ENCODE data around the gene TSTD2. TPM values are rescaled to one million over a fixed set of nuclear protein-coding genes. Genes with fewer than 3 reads are reported as not detected.

Gene TSTD2
- total RNA-seq, 2 experiments from 2014 or later, result 23.8 to 26.0 TPM

DNA sequence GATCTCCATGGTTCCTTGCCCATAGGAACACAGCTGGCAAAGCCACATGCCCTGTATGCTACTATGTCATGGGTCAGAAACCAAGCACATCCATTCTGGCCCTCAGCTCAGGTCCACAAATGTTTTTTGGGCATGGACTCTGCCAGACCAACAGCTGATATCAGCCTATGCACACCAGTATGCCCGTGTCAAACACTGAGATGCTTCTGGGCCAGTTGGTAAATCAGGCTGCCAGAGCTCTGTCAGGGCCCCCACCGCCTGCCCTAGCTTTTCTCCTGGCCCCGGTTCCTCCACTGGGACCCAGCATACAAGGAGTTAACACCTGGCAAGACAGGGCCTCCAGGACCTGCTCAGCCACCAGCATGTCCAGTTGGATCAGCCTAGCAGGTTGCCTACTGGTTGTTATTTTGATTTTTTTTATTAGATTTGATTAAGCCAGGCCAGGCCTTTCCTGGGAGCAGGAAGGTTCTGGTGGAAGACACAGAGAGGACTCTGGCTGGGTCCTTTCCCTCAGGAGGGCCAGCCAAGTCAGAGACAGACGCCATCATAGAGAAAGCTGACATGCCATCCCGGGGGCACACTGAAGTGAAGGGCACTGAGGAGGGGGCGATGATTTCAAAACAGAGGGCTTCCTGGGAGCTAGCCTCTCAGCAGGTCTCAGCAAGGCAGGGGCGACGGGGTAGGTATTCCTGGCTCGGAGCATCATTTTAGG, 65.8 kb downstream of the TSTD2 start:
- Mint-ChIP-seq H3K4me1 (ENCODE audit: low read depth) (no peaks in the 10 kb centered on the region), H3K27ac (no peak overlapping the region), H3K27me3 (peaks cover 5% of the 10 kb centered on the region), H3K4me3 (no peak overlapping the region), H3K36me3 (ENCODE audit: low read depth) (no peaks in the 10 kb centered on the region), H3K9me3 (no peaks in the 10 kb centered on the region)
- Histone ChIP-seq H3K27ac (ENCODE audit: low read depth in 1 of 2, low read length in 2 of 2) (no peak overlapping the region), H3K9me3 (ENCODE audit: control insufficient read depth in 1 of 2, insufficient read depth in 1 of 2, low read length in 2 of 2) (no peaks in the 10 kb centered on the region), H3K4me1 (ENCODE audit: insufficient read depth, low read length) (no peaks in the 10 kb centered on the region), H3K27me3 (ENCODE audit: control insufficient read depth in 1 of 2, insufficient read depth in 2 of 2, low read length in 2 of 2) (no peaks in the 10 kb centered on the region), H3K36me3 (ENCODE audit: insufficient read depth, low read length) (no peaks in the 10 kb centered on the region), H3K4me3 (ENCODE audit: low read length) (no peak overlapping the region)
- ChIA-PET POLR2A (interaction anchor here (1.1 kb wide), 1 partner anchor 26 kb away, joined by 3 read pairs; no protein-coding TSS in a partner anchor), CTCF (no interaction called here)
- DNase-seq (no peak), ATAC-seq (ENCODE audit: poor library complexity) (no peak)
- intact Hi-C loops (cut with DNase I, micrococcal nuclease), result no loop called here
- TF ChIP-seq, protein P1, sequence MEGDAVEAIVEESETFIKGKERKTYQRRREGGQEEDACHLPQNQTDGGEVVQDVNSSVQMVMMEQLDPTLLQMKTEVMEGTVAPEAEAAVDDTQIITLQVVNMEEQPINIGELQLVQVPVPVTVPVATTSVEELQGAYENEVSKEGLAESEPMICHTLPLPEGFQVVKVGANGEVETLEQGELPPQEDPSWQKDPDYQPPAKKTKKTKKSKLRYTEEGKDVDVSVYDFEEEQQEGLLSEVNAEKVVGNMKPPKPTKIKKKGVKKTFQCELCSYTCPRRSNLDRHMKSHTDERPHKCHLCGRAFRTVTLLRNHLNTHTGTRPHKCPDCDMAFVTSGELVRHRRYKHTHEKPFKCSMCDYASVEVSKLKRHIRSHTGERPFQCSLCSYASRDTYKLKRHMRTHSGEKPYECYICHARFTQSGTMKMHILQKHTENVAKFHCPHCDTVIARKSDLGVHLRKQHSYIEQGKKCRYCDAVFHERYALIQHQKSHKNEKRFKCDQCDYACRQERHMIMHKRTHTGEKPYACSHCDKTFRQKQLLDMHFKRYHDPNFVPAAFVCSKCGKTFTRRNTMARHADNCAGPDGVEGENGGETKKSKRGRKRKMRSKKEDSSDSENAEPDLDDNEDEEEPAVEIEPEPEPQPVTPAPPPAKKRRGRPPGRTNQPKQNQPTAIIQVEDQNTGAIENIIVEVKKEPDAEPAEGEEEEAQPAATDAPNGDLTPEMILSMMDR (IDR thresholded peaks at IDR 0.05), result no peak

DNA sequence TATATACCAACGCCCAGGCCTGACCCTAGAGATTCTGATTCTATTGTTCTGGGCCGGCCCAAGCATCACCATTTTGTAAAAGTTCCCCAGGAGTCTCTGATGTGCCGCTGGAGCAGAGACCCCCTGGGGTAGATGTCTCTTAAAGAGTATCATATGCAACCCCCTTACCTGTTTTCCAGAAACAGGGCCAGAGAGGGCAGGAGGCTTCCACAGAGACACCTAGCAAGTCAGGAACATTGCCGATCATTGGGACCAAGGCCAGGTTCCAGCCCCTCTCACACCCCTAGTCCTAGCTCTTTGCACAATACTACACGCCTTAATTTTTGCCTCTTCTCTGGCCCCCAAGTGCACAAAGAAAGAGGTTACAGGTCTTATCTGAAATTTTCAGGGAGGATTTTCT, 67.9 kb downstream of the TSTD2 start:
- H3K4me1 Mint-ChIP-seq (ENCODE audit: low read depth), result no peaks in the 10 kb centered on the region
- ChIA-PET CTCF (no interaction called here), POLR2A (no interaction called here)
- Histone ChIP-seq H3K27me3 (ENCODE audit: control insufficient read depth in 1 of 2, insufficient read depth in 2 of 2, low read length in 2 of 2) (no peaks in the 10 kb centered on the region), H3K4me1 (ENCODE audit: insufficient read depth, low read length) (no peaks in the 10 kb centered on the region), H3K36me3 (ENCODE audit: insufficient read depth, low read length) (no peaks in the 10 kb centered on the region), H3K4me3 (ENCODE audit: low read length) (no peak overlapping the region), H3K27ac (ENCODE audit: low read depth in 1 of 2, low read length in 2 of 2) (no peak overlapping the region), H3K9me3 (ENCODE audit: control insufficient read depth in 1 of 2, insufficient read depth in 1 of 2, low read length in 2 of 2) (no peaks in the 10 kb centered on the region)
- no peak for DNase-seq
- TF ChIP-seq, protein P1 (IDR thresholded peaks at IDR 0.05), result no peak
- no peaks in the 10 kb centered on the region for H3K36me3 Mint-ChIP-seq (ENCODE audit: low read depth)
- no peaks in the 10 kb centered on the region for H3K9me3 Mint-ChIP-seq
- H3K27ac Mint-ChIP-seq, result no peak overlapping the region
- H3K27me3 Mint-ChIP-seq, result peaks cover 8% of the 10 kb centered on the region
- no peak overlapping the region for H3K4me3 Mint-ChIP-seq
- no peak for ATAC-seq (ENCODE audit: poor library complexity)
- intact Hi-C loops (cut with DNase I, micrococcal nuclease), result no loop called here

DNA sequence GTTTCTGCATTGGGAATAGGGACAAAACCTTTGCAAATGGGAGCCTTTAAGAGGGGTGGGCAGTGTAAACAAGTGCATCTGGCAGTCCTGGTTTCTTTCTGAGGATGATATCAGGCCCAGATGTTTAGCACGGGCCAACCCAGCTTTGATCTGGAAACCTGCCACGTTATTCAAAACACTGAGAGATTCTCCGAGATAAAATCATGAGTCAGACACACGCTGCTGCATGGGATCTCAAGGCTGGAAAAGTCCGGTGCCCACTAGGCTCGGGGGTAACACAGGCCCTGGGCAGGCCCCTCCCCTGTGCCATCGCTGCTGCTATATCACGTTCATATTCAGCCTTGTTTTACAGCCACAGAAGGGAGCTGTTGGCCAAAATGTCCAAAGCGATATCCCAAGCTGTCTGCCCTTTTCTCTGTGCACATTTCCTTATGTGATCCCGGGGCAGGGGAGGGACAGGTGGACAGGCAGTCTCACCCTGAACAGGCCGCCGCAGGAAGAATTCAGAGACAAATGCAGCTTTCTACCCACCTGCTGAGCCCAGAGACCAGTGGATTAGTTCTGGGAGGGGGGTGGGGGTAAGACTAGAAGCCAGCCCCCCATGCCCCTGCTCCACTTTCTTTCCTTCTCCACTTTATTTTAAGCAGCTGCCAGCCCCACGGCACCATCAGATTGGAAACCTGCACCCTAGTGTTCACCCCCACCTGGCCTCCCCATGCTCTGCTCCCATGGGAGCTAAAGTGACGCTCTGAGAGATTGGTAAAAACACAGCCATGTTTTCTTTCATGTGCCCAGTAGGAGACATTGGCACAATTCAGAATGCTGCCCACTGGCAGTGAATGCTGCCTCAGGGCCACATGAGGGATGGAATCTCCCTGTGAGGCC, 68.6 kb downstream of the TSTD2 start:
- intact Hi-C loops (cut with DNase I, micrococcal nuclease), result no loop called here
- POLR2A ChIA-PET, result no interaction called here
- no peaks in the 10 kb centered on the region for H3K27me3 ChIP-seq (ENCODE audit: control insufficient read depth in 1 of 2, insufficient read depth in 2 of 2, low read length in 2 of 2)
- no peaks in the 10 kb centered on the region for H3K36me3 ChIP-seq (ENCODE audit: insufficient read depth, low read length)
- peaks cover 12% of the 10 kb centered on the region for H3K27me3 Mint-ChIP-seq
- H3K4me1 ChIP-seq (ENCODE audit: insufficient read depth, low read length), result no peaks in the 10 kb centered on the region
- H3K9me3 Mint-ChIP-seq, result no peaks in the 10 kb centered on the region
- CTCF ChIA-PET, result no interaction called here
- H3K9me3 ChIP-seq (ENCODE audit: control insufficient read depth in 1 of 2, insufficient read depth in 1 of 2, low read length in 2 of 2), result no peaks in the 10 kb centered on the region
- H3K27ac Mint-ChIP-seq, result no peak overlapping the region
- no peak overlapping the region for H3K27ac ChIP-seq (ENCODE audit: low read depth in 1 of 2, low read length in 2 of 2)
- DNase-seq (no peak), ATAC-seq (ENCODE audit: poor library complexity) (no peak)
- no peaks in the 10 kb centered on the region for H3K4me1 Mint-ChIP-seq (ENCODE audit: low read depth)
- H3K36me3 Mint-ChIP-seq (ENCODE audit: low read depth), result no peaks in the 10 kb centered on the region
- no peak overlapping the region for H3K4me3 Mint-ChIP-seq
- no peak overlapping the region for H3K4me3 ChIP-seq (ENCODE audit: low read length)
- TF ChIP-seq, protein P1 (IDR thresholded peaks at IDR 0.05), result no peak

All from CD4-positive, alpha-beta T cell (primary cell).